ENCODE measurements around the gene KIZ.
A peak's percentile ranks its signal among the peaks of the same experiment; 100 is the strongest.

Gene KIZ

DNA sequence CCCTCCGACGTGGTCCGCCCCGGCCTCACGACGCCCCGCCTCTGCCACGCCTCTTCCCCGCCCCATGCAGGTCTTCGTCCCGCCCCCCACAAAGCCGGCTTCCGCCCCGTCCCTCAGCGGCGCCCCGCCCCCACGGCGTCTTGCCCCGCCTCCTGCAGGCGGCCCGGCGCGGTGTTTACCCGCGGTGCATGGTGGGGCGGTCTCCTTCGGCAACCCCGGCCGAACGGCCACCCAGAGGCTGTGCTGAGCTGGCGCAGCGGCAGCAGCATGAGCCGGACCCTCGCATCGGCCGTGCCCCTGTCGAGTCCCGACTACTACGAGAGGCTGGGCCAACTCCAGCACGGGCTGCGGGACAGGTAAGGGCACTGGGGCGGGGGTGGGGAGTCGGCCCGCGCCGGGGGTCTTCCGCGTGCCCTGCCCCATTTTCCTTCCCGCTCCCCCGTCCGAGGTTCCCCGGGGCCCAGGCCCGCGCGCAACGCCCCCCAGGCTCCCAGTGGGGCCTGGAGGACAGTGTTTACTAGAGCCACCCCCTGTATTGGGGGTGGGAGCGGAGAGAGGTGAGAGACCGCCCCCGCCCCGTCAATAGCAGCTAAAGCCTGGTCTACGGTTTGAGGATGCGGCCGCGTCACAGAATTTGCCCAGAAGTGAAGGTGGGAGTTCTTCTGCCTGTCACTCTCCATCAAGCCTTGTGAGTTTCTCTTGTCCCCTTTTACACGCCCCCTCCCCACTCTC is at the start of gene KIZ:
Gene KIZ, plus strand, starts transcription at position 234 of the 732 bp plus-strand sequence. Its CDS starts 34 bp downstream, at position 268.
- peak; percentile 100 for ATAC-seq
- peak; percentile 99 for DNase-seq

DNA sequence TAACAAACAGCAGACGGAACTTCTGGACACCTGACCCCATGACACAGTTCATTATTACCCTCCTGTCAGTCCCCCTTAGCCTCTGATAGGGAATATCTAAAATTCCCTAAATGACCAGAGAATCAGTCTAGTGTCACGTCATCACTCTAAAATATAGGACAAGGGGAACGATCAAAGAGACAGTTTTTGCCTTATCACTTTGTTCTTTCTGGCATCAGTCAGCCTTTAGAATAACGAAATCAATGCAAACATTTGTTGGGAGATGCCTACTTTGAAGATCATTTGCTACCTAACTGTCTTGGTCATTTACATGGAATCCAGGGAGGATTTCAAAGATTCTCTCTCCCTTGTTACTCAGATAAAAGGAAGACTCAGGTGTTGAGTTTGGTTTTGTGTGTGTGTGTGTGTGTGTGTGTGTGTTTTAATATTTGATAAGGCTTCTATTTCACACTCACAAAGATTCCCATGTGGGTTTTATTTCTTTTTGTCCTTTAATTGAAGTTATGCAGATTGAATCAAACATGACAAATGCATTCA is 48.0 kb upstream of the KIZ start:
- no peak for ATAC-seq
- DNase-seq = no peak

DNA sequence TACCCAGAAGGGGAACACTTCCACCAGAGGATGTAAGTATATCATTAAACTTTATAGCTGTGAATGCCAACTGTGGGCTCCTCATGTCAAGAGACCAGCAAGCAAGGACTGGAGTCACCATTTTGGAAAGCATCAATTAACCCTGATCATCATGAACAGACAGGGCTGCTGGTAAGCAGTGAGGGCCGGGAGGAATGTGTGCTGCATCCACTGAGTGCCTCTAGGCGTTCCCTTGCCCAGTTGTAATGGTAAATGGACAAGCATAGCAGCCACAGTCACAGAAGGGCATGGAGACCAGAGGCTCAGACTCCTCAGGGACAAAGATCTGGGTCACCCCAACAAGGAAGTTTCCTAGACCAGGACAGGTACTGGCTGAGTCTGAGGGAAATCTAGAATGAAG is 43.3 kb upstream of the KIZ start:
- no peak for ATAC-seq
- no peak for DNase-seq

DNA sequence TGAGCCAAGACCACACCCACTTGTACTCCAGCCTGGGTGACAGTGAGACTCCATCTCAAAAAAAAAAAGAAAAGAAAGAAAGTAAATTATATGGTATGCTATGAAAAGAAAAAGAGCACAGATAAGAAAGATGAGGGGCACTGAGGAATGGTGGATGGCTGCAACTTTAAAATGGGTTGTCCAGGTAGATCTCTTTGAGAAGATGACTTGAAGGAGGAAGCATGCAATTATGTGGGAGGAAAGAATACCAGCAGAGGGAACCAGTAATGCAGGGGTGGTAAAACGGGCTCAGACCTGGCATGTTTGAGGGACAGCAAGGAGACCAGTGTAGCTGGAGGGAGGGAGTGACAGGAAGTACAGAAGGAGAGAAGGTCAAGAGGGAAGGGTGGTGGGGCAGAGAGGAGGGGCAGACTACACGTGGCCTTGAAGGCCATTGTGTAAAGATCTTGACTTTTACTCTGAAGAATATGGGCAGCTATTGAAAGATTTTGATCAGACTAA is 42.0 kb upstream of the KIZ start:
- ATAC-seq (no peak), DNase-seq (no peak)

- DNase-seq (no peak), ATAC-seq (no peak)
Observed at GRCh38 chr20:21087862-21088540, 37.9 kb upstream of the KIZ start.

DNA sequence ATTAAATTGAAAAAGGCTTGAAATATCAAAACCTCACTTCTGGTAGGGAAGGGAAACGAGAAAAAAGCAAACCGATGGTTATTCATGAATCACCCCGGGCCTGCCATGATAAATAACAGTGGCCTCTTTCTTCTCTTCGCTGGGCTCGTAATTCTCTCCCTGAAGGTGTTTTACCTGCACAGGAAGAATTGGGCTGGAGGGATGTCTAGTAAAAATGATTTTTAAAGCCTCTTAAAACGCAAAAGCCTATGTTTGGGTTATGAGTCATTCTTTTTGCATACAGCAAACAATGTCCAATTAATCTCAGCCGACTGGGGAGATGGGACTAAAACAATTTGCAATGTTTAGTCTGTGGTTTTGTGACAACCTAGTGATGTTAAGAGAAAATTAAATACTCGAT is 36.5 kb upstream of the KIZ start:
- DNase-seq (no peak), ATAC-seq (no peak)

DNA sequence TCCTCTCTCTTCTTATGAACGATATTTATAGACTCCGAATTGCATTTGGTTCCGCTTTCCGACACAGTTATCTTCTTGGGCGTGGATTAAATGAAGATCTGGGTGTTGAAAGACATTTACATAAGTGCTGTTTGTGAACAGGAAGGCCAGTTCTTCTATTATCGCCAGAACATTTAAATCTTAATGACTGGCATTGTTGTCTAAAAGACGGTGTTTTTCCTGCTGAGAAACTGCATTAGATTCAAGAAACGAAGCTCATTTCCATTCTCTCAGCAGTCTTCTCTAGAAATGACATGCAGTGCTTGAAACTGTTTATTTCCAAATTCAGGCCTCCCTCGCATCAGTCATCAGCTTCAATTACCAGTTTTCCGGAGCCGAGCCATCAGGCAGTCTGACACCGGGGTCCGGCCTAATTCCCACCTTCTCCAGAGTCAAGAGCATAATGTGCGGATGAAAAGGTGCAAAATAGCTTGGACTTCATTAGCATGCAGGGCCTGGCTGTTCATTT is 35.7 kb upstream of the KIZ start:
- ATAC-seq (no peak), DNase-seq (no peak)

DNA sequence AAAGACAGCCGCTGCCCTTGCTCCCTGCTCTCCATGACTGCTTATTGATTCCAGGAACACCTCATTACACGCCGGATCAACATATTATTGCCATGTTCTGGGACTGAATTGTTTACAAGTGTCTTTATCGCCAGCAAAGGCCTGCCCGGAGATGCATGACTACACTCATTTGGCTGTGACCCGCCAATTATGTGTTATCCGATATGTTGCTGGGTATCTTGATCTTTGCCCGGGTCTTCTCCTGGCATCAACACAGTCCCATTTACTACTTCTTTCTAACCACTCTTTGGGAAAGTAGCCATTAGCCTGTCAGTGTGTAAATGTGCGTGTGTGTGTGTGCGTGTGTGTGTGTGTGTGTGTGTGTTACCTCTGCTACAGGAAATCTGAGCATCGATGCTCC is 35.2 kb upstream of the KIZ start:
- ATAC-seq = no peak
- no peak for DNase-seq

- ATAC-seq = no peak
- DNase-seq = no peak
Observed at GRCh38 chr20:21092806-21093205, 33.1 kb upstream of the KIZ start.

GRCh38 chr20:21096321-21097043 is 29.4 kb upstream of the KIZ start:
- ATAC-seq (no peak), DNase-seq (no peak)

DNA sequence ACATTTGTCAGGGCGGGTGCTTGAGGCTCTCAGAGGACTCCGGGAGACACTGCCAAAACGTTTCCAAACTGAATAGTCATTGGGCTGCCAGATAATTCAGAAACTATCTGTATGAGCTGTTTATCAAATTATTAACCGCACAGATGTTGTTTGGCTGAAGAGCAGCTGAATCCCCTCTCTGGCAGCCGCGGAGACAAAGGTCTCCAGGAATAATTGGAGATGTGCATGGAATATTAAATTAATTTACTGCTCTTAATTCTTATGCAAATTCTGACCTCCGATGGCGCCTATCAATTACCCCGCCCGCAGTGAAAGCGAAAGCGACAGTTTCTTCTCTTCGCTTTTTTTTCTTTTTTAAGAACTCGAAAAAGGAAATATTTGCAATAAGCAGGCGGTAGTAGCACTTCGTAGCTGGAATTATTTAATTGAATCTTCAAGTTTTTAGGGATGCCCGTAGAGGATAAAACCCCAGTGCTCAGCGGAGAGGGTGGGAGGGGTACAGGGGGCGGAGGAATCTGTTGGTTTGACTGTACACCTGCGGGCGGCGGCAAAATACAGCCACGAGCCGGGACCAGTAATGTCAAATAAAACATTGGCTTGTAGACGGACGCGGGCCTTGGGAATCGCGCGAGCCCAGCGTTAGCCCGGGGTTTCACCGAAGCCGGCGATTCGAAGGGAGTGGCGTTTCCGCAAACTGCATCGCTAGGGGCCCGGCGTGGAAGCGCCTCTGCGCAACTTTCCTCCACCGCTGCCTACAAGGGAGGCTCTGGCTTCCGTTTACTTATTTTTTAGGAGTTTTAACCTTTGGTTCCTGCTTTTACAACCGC is 25.9 kb upstream of the KIZ start:
- DNase-seq = peak; percentile 60

GRCh38 chr20:21100578-21101452 is 25.1 kb upstream of the KIZ start:
- DNase-seq (peak; percentile 32), ATAC-seq (no peak)

More for the DNA sequence above, 25.9 kb upstream of the KIZ start:
- ATAC-seq = peak; percentile 44

- no peak for ATAC-seq
Observed at GRCh38 chr20:21101453-21101931, 24.4 kb upstream of the KIZ start.

GRCh38 chr20:21101932-21102575 is 23.8 kb upstream of the KIZ start:
- DNase-seq (peak; percentile 19), ATAC-seq (no peak)

More at GRCh38 chr20:21101453-21101931, 24.4 kb upstream of the KIZ start:
- DNase-seq = peak; percentile 17

GRCh38 chr20:21102603-21103311 is 23.1 kb upstream of the KIZ start:
- DNase-seq (peak; percentile 37), ATAC-seq (peak; percentile 22)

- ATAC-seq = no peak
Observed at GRCh38 chr20:21103582-21104465, 22.1 kb upstream of the KIZ start.

GRCh38 chr20:21104466-21104761 is 21.5 kb upstream of the KIZ start:
- ATAC-seq (no peak), DNase-seq (no peak)

More at GRCh38 chr20:21103582-21104465, 22.1 kb upstream of the KIZ start:
- peak; percentile 19 for DNase-seq

DNA sequence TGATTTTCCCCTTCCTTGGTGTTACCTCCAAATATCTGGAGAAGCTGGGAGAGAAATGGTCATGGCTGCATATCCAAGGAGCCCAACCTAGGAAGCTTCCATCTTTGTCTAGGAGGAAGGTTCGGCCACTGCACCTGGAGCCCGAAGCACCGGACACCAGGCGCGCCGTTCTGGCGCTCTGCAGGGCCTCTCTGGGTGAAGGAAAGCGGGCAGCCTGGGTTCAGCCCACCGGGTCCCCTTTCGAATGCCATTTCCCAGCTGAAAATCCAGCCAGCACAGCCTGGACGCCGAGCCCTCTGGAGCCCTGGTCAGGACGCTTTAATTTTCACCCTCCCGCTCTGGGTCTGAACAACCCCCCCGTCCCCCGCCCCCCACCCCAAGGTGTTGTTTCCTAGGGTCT is 21.0 kb upstream of the KIZ start:
- no peak for ATAC-seq
- DNase-seq = no peak

All from stimulated activated naive CD8-positive, alpha-beta T cell treated with anti-CD3 and anti-CD28 coated beads, Interleukin-15, Interleukin-2, amounts not matched to agents 100 U/mL and 50 U/mL, for 24 hours (primary cell).